Right hindlimb (tissue), 1 donor: ENCODE data around the gene PPP3CB.

ENCODE experiments used
- DNase-seq: peaks from one replicate; pipeline ENCODE4 v3.0.0-alpha.2; 2018

Gene PPP3CB

GRCh38 chr10:73495884-73496674, at the start of gene PPP3CB:
Gene PPP3CB, minus strand, starts transcription at chr10:73496024. Its CDS starts 135 bp downstream, at chr10:73495889.
- peak; percentile 98 for DNase-seq

GRCh38 chr10:73545357-73545756, 49.5 kb upstream of the PPP3CB start:
- DNase-seq: no peak

GRCh38 chr10:73537709-73538108, 41.9 kb upstream of the PPP3CB start:
- DNase-seq: no peak

GRCh38 chr10:73537288-73537687, 41.5 kb upstream of the PPP3CB start:
- no peak for DNase-seq

- no peak for DNase-seq
Measured at GRCh38 chr10:73534857-73535256, 39.0 kb upstream of the PPP3CB start.

- DNase-seq: peak; percentile 42
Measured at GRCh38 chr10:73529089-73529832, 33.4 kb upstream of the PPP3CB start.

- no peak for DNase-seq
Measured at GRCh38 chr10:73522263-73522662, 26.4 kb upstream of the PPP3CB start.

- no peak for DNase-seq
Measured at GRCh38 chr10:73519336-73519735, 23.5 kb upstream of the PPP3CB start.

GRCh38 chr10:73517166-73517888, 21.5 kb upstream of the PPP3CB start:
- DNase-seq: no peak

GRCh38 chr10:73512207-73512743, 16.5 kb upstream of the PPP3CB start:
- DNase-seq: no peak

- DNase-seq: no peak
Measured at GRCh38 chr10:73509695-73510094, 13.9 kb upstream of the PPP3CB start.

- no peak for DNase-seq
Measured at GRCh38 chr10:73506491-73506890, 10.7 kb upstream of the PPP3CB start.

- DNase-seq: no peak
Measured at GRCh38 chr10:73506074-73506473, 10.2 kb upstream of the PPP3CB start.

GRCh38 chr10:73503037-73503436, 7.2 kb upstream of the PPP3CB start:
- no peak for DNase-seq

- DNase-seq: no peak
Measured at GRCh38 chr10:73501651-73502050, 5.8 kb upstream of the PPP3CB start.

GRCh38 chr10:73497623-73498022, 1.8 kb upstream of the PPP3CB start:
- no peak for DNase-seq

GRCh38 chr10:73495226-73495883, 469 bp downstream of the PPP3CB start:
- DNase-seq: peak; percentile 87

GRCh38 chr10:73494877-73495225, 973 bp downstream of the PPP3CB start:
- DNase-seq: no peak

GRCh38 chr10:73494213-73494612, 1.6 kb downstream of the PPP3CB start:
- DNase-seq: no peak

GRCh38 chr10:73493781-73494180, 2.0 kb downstream of the PPP3CB start:
- no peak for DNase-seq

- DNase-seq: no peak
Measured at GRCh38 chr10:73486601-73487000, 9.2 kb downstream of the PPP3CB start.

GRCh38 chr10:73485320-73485719, 10.5 kb downstream of the PPP3CB start:
- no peak for DNase-seq

- no peak for DNase-seq
Measured at GRCh38 chr10:73480158-73480557, 15.7 kb downstream of the PPP3CB start.
